ENCODE data around the gene C1QTNF1.
"Not testable (repeated sequence)": the region's sequence is repeated elsewhere in the genome, so short reads cannot be mapped to it uniquely, and the experiment has no call there.

The C1QTNF1 gene

GRCh38 chr17:79062691-79063090 lies 38.7 kb downstream of the C1QTNF1 start:
- peak; percentile 40 to 62 for DNase-seq

- peak in 1 of 2 donors; percentile 18 for DNase-seq
Measured at GRCh38 chr17:79064026-79064425, 40.1 kb downstream of the C1QTNF1 start.

GRCh38 chr17:79065105-79065670 lies 41.2 kb downstream of the C1QTNF1 start:
- peak; percentile 39 to 82 for DNase-seq

GRCh38 chr17:79066963-79067362 lies 43.0 kb downstream of the C1QTNF1 start:
- DNase-seq = no peak

- no peak for DNase-seq
Measured at GRCh38 chr17:79070266-79070880, 46.4 kb downstream of the C1QTNF1 start.

GRCh38 chr17:79071161-79071740 lies 47.3 kb downstream of the C1QTNF1 start:
- no peak for DNase-seq

- no peak for DNase-seq
Measured at GRCh38 chr17:79072544-79072943, 48.6 kb downstream of the C1QTNF1 start.

GRCh38 chr17:79073016-79073705 lies 49.2 kb downstream of the C1QTNF1 start:
- no peak for DNase-seq

GRCh38 chr17:79073706-79074088 lies 49.7 kb downstream of the C1QTNF1 start:
- no peak for DNase-seq

GRCh38 chr17:79074121-79074648 lies 50.2 kb downstream of the C1QTNF1 start:
- not testable (repeated sequence) for DNase-seq

- DNase-seq = peak; percentile 95 to 96
Measured at GRCh38 chr17:79074649-79075445, 50.9 kb downstream of the C1QTNF1 start, which contains the start of gene ENGASE. TSS of gene ENGASE (plus strand) at chr17:79074824. CDS start at chr17:79074945, 121 bp downstream.

- peak in 1 of 2 donors; percentile 20 for DNase-seq
Measured at GRCh38 chr17:79075446-79075750, 51.4 kb downstream of the C1QTNF1 start.

- no peak for DNase-seq
Measured at GRCh38 chr17:79075861-79076406, 52.0 kb downstream of the C1QTNF1 start.

GRCh38 chr17:79077587-79077986 lies 53.6 kb downstream of the C1QTNF1 start:
- DNase-seq = no peak

GRCh38 chr17:79078476-79079190 lies 54.7 kb downstream of the C1QTNF1 start:
- no peak for DNase-seq

- DNase-seq = no peak
Measured at GRCh38 chr17:79079421-79080200, 55.6 kb downstream of the C1QTNF1 start.

GRCh38 chr17:79080349-79080748 lies 56.4 kb downstream of the C1QTNF1 start:
- no peak for DNase-seq

- no peak for DNase-seq
Measured at GRCh38 chr17:79080761-79081290, 56.9 kb downstream of the C1QTNF1 start.

GRCh38 chr17:79081571-79082276 lies 57.8 kb downstream of the C1QTNF1 start:
- no peak for DNase-seq
